Sigmoid colon (tissue), 4 donors: ENCODE data around the gene CSF2RB.

Source experiments
- EP300 ChIP-seq, 4 donors: sonication (generic); formaldehyde crosslinking; IDR thresholded peaks; one replicate each; pipeline ENCODE4 v1.6.1; 2017; ENCODE audit warnings: antibody characterized with exemption in 4 of 4
- POLR2A ChIP-seq, 2 donors: fragments of 450-650 bp; IDR thresholded peaks; one replicate each; pipeline ENCODE4 v1.6.1; 2016; ENCODE audit warnings: antibody characterized with exemption in 2 of 2, mild to moderate bottlenecking in 2 of 2, moderate library complexity in 2 of 2
- POLR2AphosphoS5 ChIP-seq, 4 donors: sonication (generic); formaldehyde crosslinking; IDR thresholded peaks; one replicate each; pipeline ENCODE4 v1.6.1; 2017; ENCODE audit warnings: antibody characterized with exemption in 4 of 4
- TF ChIP-seq, protein P1 (sequence below), 4 experiments: fragments of 450-650 bp in 3 of 4; fragments of 200-600 bp in 1 of 4; IDR thresholded peaks; one replicate each; pipeline ENCODE4 v1.5.1; 2016 to 2019; ENCODE audit warnings: antibody characterized with exemption in 4 of 4, mild to moderate bottlenecking in 3 of 4, moderate library complexity in 2 of 4

DNA sequence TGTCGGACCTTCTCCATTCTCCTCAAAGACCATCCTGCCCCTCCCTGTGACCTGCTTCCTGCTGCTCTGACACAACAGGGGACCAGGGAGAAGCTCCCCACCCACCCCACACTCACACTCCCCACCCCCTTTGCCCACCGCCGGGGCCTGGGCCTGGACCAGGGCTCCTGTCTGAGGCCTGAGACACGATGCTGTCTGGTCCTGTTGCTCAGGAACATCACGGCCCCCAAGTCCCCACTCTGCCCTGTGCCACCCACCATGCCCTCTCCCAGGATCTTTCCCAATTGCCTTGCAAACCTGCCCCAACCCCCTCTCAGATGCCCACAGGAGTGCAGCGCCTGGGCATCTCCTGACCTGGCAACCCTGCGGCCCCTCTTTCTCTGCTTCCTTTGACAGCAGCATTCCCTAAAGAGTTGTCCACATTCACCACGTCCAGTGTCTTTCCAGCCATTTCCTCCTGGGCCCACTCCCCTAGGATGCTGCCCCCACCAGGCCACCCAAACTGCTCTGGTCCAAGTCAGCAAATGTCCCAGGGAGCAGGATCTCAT is 10.8 kb downstream of the CSF2RB start:
- TF ChIP-seq, protein P1, sequence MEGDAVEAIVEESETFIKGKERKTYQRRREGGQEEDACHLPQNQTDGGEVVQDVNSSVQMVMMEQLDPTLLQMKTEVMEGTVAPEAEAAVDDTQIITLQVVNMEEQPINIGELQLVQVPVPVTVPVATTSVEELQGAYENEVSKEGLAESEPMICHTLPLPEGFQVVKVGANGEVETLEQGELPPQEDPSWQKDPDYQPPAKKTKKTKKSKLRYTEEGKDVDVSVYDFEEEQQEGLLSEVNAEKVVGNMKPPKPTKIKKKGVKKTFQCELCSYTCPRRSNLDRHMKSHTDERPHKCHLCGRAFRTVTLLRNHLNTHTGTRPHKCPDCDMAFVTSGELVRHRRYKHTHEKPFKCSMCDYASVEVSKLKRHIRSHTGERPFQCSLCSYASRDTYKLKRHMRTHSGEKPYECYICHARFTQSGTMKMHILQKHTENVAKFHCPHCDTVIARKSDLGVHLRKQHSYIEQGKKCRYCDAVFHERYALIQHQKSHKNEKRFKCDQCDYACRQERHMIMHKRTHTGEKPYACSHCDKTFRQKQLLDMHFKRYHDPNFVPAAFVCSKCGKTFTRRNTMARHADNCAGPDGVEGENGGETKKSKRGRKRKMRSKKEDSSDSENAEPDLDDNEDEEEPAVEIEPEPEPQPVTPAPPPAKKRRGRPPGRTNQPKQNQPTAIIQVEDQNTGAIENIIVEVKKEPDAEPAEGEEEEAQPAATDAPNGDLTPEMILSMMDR (IDR thresholded peaks at IDR 0.05): no peak
- TF ChIP-seq POLR2AphosphoS5 (IDR thresholded peaks at IDR 0.05) (no peak), POLR2A (IDR thresholded peaks at IDR 0.05) (no peak), EP300 (IDR thresholded peaks at IDR 0.05) (no peak)
